ENCODE data around the gene ZDHHC6.
"Not testable (repeated sequence)": the region's sequence is repeated elsewhere in the genome, so short reads cannot be mapped to it uniquely, and the experiment has no call there.

ZDHHC6 gene

DNA sequence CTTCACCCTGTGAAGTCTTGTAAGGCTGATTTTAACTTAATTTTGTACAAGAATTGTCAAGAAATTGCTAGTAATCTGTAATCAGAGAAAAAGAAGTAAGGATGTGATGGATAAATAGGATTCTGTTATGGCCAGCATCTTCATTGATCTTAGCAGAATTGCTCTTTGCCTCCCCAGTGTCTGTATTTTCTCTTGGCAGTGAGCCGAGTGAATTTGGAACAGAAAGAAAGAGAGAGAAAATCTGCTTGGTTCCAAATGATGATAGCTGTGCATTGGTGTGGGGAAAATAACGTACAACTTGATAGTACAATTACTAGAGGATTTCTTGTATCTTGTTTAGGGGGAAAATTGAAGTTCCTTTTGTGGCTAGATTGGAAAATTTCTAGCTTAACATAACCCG is 34.9 kb upstream of the ZDHHC6 start:
- no peak for DNase-seq (ENCODE audit: low read depth)
- TF ChIP-seq, protein P1, sequence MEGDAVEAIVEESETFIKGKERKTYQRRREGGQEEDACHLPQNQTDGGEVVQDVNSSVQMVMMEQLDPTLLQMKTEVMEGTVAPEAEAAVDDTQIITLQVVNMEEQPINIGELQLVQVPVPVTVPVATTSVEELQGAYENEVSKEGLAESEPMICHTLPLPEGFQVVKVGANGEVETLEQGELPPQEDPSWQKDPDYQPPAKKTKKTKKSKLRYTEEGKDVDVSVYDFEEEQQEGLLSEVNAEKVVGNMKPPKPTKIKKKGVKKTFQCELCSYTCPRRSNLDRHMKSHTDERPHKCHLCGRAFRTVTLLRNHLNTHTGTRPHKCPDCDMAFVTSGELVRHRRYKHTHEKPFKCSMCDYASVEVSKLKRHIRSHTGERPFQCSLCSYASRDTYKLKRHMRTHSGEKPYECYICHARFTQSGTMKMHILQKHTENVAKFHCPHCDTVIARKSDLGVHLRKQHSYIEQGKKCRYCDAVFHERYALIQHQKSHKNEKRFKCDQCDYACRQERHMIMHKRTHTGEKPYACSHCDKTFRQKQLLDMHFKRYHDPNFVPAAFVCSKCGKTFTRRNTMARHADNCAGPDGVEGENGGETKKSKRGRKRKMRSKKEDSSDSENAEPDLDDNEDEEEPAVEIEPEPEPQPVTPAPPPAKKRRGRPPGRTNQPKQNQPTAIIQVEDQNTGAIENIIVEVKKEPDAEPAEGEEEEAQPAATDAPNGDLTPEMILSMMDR (conservative IDR thresholded peaks at IDR 0.05; ENCODE audit: control insufficient read depth, insufficient read depth, low read depth, low read length), result no peak
- H3K4me3 ChIP-seq (ENCODE audit: control insufficient read depth, low read depth, low read length), result no peak overlapping the region

DNA sequence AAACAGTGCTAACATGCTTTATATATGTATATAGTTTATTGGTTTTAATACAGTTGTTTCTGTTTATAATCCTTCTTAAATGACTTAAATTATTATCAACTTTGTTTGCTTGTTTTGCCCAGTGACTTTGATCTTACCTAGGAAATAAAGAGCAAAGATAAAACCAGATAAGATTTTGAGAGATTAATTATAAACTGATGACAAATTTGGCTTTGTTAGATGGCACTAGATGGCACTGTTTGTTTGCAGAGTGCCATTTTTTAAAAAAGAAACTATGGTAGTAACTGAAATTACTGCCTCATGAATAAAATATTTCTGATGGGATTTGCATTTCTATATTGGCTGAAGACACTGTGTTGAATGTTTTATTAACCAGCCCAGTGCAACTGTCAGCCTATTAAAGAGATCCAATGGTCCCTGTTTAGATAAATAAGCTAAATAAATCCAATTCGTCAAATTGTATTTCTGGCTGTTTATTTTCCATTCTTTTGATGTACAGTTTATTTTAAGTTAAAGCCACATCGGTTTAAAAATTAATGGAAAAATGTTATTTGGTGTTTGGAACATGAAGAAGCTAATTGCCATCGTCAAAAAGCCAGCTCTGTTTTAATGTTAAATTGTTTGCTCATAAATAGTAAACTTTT is 29.0 kb upstream of the ZDHHC6 start:
- H3K4me3 ChIP-seq (ENCODE audit: control insufficient read depth, low read depth, low read length), result no peak overlapping the region
- DNase-seq (ENCODE audit: low read depth), result peak; percentile 33
- TF ChIP-seq, protein P1 (conservative IDR thresholded peaks at IDR 0.05; ENCODE audit: control insufficient read depth, insufficient read depth, low read depth, low read length), result peak; percentile 40

DNA sequence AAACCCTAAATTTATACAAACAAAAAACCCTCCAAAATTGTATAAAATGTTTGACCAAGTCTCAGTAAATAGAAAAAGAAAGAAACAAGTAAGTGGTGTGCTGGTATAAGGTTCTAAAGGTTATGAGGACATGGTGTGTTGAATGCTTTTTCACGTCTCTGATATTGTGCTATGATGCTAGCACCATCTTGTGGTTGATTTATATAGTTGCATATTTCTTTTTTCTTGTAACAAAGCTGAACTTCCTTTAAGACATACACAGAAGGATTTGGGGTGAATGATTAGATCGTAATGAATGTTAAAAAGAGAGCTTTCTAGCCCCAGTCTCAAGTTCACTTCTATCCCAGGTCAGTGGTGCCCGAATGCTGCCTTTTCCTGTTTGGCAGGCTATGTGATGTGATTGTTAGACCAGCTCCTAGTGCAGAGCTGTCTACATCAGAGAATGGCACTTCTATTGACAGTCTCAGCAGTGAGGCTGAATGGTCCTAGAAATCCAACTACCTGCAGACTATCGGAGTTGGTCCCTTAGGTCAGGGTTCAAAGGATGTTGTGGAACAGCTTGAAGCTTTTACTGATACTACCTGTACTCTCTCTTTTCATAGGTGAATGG is 25.3 kb upstream of the ZDHHC6 start:
- H3K4me3 ChIP-seq (ENCODE audit: control insufficient read depth, low read depth, low read length), result no peak overlapping the region
- peak; percentile 77 for DNase-seq (ENCODE audit: low read depth)
- TF ChIP-seq, protein P1 (conservative IDR thresholded peaks at IDR 0.05; ENCODE audit: control insufficient read depth, insufficient read depth, low read depth, low read length), result peak; percentile 82

DNA sequence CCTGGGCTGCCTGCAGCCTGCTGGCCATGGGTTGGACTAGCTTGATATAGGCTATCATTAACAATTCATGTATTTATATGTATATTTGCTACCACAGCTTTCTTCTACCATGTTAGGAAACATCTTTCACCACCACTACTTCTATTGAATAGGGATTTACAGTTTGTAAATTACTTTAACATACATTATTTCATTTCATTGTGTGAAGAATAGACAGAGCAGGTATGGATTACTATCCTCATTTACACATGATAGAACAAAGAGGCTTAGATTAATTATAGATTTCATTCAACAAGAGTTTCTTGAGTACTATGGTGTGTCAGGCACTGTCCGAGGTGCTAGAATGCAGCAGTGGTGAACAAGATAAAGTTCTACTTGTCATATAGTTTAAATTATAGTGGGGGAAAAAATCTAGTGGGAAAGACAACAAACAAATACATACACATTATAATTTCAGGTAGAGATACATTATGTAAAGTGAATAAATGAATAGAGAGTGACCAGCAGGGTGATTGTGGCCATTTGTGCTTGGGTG is 20.9 kb upstream of the ZDHHC6 start:
- peak; percentile 6 for DNase-seq (ENCODE audit: low read depth)
- no peak overlapping the region for H3K4me3 ChIP-seq (ENCODE audit: control insufficient read depth, low read depth, low read length)
- TF ChIP-seq, protein P1 (conservative IDR thresholded peaks at IDR 0.05; ENCODE audit: control insufficient read depth, insufficient read depth, low read depth, low read length), result no peak

DNA sequence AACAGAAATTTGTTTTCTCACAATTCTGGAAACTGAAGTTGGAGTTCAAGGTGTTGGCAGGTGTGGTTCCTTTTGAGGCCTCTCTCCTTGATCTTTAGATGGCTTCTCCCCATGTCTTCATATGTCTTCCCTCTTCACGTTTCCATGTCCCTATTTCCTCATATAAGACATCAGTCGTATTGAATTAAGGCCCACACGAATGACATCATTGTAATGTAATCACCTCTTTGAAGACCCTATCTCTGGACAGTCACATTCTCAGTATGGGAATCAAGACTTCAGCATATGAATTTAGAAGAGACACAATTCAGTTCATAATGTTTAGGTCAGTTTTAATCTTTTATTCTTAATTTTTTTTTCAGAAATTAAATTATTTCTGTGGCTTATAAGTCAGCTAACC is 20.1 kb upstream of the ZDHHC6 start:
- DNase-seq (ENCODE audit: low read depth), result no peak
- TF ChIP-seq, protein P1 (conservative IDR thresholded peaks at IDR 0.05; ENCODE audit: control insufficient read depth, insufficient read depth, low read depth, low read length), result no peak
- H3K4me3 ChIP-seq (ENCODE audit: control insufficient read depth, low read depth, low read length), result no peak overlapping the region

DNA sequence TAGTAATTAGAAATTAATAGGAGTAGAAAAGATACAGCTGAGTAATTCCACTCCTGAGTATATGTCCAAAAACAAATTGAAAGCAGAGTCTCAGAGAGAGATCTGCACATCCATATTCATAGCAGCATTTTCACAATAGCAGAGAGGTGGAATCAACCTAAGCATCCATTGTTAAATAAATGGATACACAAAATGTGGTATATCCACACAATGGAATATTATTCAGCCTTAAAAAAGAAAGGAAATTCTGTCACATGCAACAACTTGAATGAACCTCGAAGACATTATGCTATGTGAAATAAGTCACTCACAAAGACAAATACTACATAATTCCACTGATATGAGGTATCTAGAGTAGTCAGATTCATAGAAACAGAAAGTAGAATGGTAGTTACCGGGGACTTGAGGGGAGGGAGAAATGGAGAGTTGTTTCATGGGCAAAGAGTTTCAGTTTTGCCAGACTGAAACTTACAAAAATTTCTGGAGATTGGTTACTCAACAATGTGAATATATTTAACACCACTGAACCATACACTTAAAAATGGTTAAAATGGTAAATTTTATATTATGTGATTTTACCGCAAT is 18.7 kb upstream of the ZDHHC6 start:
- no peak overlapping the region for H3K4me3 ChIP-seq (ENCODE audit: control insufficient read depth, low read depth, low read length)
- TF ChIP-seq, protein P1 (conservative IDR thresholded peaks at IDR 0.05; ENCODE audit: control insufficient read depth, insufficient read depth, low read depth, low read length), result no peak
- DNase-seq (ENCODE audit: low read depth), result no peak

DNA sequence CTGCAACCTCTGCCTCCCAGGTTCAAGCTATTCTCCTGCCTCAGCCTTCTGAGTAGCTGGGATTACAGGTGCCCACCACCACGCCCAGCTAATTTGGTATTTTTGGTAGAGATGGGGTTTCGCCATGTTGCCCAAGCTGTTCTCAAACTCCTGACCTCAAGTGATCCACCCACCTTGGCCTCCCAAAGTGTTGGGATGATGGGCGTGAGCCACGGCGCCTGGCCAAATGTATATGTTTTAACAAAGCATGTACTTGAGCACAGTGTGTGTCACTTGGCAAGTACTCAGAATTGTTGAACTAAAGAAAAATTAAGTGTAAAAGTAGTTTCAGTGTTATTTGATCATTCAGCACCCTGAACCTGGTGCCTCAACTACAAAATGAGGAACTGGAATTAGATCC is 17.4 kb upstream of the ZDHHC6 start:
- H3K4me3 ChIP-seq (ENCODE audit: control insufficient read depth, low read depth, low read length); DNase-seq (ENCODE audit: low read depth): not testable (repeated sequence)
